ENCODE results near the gene ANKEF1.
"Not testable (repeated sequence)": the region's sequence is repeated elsewhere in the genome, so short reads cannot be mapped to it uniquely, and the experiment has no call there.

The ANKEF1 gene

GRCh38 chr20:10031451-10032215 is 3.2 kb upstream of the ANKEF1 start:
- DNase-seq (ENCODE audit: extremely low read depth in 1 of 2, low read depth in 1 of 2) = not testable (repeated sequence)

DNA sequence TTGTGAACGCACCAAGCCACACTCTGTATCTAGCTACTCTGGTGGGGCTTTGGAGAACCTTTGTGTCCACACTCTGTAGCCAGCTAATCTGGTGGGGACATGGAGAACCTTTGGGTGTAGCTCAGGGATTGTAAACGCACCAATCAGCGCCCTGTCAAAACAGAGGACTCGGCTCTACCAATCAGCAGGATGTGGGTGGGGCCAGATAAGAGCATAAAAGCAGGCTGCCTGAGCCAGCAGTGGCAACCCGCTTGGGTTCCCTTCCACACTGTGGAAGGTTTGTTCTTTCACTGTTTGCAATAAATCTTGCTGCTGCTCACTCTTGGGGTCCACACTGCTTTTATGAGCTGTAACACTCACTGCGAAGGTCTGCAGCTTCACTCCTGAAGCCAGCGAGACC is 2.5 kb upstream of the ANKEF1 start:
- not testable (repeated sequence) for DNase-seq (ENCODE audit: extremely low read depth in 1 of 2, low read depth in 1 of 2)

DNA sequence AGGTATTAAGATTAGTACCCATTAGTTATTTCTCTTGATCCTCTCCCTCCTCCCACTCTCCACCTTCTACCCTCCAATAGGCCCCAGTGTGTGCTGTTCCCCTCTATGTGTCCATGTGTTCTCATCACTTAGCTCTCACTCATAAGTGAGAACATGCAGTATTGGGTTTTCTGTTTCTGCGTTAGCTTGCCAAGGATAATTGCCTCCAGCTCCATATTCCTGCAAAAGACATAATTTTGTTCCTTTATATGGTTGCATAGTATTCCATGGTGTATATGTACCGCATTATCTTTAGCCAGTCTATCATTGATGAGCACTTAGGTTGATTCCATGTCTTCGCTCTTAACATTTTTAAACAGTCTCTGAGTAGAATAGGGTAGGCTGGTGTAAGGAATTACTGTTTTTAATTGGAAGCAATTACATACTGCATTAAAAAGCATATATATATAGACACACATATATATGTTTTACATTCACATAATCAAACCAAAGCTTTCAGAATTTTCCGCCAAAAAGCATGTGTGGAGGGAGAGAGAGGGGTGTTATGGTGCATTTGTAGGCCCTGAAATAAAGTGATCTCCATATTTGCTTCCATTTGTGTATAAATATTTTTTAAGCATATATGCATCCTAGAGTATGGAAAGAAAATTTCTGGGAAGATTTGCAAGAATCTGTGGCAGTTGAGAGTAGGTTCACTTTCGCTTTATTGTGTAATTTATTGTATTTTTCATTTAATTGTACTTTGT is 709 bp upstream of the ANKEF1 start:
- no peak for DNase-seq (ENCODE audit: extremely low read depth in 1 of 2, low read depth in 1 of 2)

DNA sequence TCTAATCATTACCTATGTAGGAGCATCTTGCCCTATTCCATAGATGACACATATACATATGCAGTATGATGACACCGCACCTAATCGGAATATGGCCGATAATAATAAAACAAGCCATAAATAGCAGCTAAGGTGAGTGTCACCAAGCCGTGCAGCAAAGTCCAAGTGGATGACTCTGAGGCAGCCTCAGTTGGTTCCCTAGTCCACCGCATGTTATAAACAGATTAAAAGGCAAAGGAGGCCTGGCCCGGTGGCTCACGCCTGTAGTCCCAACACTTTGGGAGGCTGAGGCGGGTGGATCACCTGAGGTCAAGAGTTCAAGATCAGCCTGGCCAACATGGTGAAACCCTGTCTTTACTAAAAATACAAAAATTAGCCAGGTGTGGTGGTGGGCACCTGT is 1.5 kb downstream of the ANKEF1 start:
- DNase-seq (ENCODE audit: extremely low read depth in 1 of 2, low read depth in 1 of 2) = not testable (repeated sequence)

DNA sequence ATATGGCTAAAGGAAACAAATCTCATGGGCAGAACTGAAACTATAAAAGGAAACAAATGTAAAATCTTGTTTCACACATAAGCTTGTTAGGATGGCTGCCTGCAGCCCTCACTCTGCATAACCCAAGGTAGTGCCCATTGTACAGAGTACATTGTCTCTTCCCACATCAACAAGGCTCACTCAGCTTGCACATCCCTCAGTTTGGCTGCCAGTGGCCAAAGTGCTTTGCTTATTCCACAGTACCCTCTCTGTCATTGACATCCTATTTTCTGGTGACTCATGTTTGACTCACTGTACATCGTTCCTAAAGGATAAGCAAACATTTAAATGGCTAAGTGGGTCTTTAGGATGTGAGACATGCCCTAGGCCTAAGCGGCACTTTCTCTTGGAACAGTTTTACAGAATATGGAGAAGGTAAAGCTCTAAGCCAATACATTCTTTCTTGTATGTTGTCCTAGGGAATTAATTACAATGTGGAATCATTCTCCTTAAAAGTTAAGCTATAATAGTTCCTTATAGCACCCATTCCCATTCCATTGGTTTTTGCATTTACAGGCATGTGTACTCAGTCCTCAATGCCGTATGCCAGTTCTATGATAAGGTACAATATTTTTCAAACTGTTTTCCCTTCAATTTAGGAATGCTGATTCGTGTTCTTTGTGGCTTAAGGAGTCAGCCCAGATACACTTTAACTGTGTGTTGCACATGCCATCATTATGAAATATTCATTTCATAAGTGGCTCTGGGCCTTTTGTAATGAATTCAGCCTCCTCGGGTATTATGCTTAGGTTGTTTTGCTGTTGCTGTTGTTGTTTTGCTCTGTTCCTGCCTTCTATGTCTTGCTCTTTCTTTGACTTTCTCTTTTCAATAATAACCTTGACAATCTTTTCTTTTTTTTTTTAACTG is 5.5 kb downstream of the ANKEF1 start:
- no peak for DNase-seq (ENCODE audit: extremely low read depth in 1 of 2, low read depth in 1 of 2)

DNA sequence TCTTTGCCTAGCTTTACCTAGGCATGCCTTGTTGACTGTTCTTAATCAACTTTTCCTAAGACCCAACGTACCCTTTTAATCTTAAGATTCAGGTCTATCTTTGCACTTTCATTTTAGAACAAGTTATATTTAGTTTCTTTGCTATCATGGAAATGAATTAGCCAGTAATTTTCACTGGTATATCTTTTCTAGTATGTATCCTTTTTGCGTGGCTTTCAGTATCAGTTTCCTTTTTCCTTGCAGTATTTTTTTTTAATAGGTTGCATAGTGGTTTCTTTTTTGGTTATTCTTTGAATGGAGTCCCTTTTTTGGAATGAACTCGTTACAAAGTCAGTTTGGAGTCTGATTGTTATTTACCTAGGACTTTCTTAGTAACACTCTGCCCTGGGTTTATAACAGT is 7.3 kb downstream of the ANKEF1 start:
- DNase-seq (ENCODE audit: extremely low read depth in 1 of 2, low read depth in 1 of 2) = no peak

GRCh38 chr20:10047427-10047826 is 12.6 kb downstream of the ANKEF1 start:
- no peak for DNase-seq (ENCODE audit: extremely low read depth in 1 of 2, low read depth in 1 of 2)

DNA sequence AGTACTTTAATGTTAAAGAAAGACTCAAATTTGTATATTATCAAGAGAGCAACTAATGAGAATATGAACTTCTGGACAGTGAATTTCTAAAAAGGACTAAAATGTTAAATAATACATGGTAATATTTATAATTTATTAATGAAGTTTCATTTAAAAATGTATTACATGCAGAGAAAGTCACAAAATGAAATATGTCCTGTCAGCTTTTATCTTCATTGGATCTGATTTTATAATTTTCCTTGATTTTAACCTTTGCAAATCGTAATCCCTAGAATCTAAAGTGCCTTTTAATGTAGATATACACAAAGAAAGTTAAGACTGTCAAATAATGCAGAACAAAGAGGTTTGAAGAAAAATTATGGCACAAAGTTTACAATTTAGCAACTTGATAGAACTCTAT is 16.4 kb downstream of the ANKEF1 start:
- no peak for DNase-seq (ENCODE audit: extremely low read depth in 1 of 2, low read depth in 1 of 2)

GRCh38 chr20:10059006-10059405 is 24.2 kb downstream of the ANKEF1 start:
- no peak for DNase-seq (ENCODE audit: extremely low read depth in 1 of 2, low read depth in 1 of 2)

- DNase-seq (ENCODE audit: extremely low read depth in 1 of 2, low read depth in 1 of 2) = no peak
These were observed 25.4 kb downstream of the ANKEF1 start for GRCh38 chr20:10060226-10060625.

DNA sequence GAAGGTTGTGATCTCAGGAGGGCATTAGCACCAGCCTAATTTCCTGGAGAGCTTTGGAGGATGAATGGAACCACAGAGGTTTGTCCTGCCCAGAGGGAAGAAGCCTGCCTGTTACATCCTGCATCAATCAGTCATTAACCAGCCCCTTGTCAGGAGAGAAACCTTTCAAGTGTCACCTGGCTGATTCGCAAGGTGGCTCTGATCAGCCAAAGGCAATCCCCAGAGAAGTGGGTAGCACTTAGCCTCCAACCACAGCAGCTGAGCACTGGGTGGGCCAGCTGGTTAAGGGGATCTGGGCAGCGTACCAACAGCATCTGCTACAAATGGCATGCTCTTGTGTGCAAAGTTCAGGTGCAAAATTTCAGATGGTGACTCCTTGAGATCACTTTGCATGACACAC is 26.9 kb downstream of the ANKEF1 start:
- DNase-seq (ENCODE audit: extremely low read depth in 1 of 2, low read depth in 1 of 2) = no peak

GRCh38 chr20:10063482-10063881 is 28.7 kb downstream of the ANKEF1 start:
- DNase-seq (ENCODE audit: extremely low read depth in 1 of 2, low read depth in 1 of 2) = no peak

- no peak for DNase-seq (ENCODE audit: extremely low read depth in 1 of 2, low read depth in 1 of 2)
These were observed 29.8 kb downstream of the ANKEF1 start for GRCh38 chr20:10064611-10065010.

DNA sequence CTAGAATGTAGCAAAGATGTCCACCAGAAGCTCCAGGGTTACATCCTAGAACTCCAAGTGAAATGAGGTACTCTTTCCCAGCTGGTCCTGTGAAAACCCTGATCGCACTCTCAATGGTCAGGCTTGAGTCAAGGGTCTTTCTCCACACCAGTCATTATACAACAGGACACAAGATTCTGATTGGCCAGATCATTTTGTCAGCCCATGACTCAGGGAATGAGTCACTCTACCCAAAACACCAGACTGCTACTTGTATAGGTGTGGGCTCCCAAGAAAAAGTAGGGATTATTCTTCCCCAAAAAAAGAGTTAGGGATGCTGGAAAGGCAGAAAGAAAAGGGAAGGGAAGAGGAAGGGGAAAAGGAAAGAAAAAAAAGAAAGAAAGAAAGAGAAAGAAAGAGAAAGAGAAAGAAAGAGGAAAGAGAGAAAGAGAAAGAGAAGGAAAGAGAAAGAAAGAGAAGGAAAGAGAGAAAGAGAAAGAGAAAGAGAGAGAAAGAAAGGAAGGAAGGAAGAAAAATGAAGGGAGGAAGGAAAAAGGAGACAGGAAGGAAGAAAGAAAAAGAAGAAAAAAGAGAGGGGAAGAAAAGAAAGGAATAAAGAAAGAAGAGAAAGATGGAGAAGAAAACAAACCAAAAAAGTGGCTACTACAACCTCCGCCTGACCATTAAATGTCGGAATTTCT is 30.5 kb downstream of the ANKEF1 start:
- DNase-seq (ENCODE audit: extremely low read depth in 1 of 2, low read depth in 1 of 2) = no peak

DNA sequence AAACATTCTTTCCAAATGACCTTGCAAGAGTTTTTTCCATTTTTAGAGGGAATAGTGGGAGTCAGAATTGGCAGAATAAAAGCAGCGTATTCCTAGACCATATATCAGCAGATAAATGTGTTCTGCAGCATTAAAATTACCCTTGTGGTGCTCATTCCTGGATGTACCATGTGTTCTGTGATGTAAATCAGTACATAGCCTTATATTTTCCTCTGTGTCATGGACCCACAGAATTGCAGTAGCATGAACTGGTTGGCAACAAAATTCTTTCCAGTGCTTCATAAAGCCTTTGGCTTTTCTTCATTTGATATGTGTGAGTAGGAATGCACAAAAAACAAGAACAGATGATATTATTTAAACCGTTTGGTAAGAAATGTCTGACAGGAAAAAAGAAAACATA is 32.5 kb downstream of the ANKEF1 start:
- no peak for DNase-seq (ENCODE audit: extremely low read depth in 1 of 2, low read depth in 1 of 2)

GRCh38 chr20:10074513-10074912 is 39.7 kb downstream of the ANKEF1 start:
- no peak for DNase-seq (ENCODE audit: extremely low read depth in 1 of 2, low read depth in 1 of 2)

DNA sequence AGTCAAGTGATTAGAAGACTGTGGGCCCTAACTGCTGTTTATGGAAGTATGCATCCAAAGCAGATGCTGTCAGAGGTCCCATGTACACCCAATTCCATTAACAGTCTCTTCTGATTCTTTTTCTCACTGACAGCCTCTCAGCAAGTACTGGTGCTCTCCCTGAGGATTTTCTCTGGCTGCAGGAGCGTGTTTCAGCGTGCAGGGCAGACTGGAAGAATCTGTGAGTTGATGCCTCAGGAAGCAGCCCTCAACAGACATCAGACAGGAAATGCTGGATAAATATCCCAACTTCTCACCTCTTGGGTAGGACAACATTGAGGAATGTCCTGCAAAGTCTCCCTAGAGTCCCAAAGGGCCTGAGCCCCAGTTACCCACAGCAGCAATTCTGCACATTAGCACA is 40.8 kb downstream of the ANKEF1 start:
- no peak for DNase-seq (ENCODE audit: extremely low read depth in 1 of 2, low read depth in 1 of 2)

GRCh38 chr20:10076126-10077080 is 41.6 kb downstream of the ANKEF1 start:
- DNase-seq (ENCODE audit: extremely low read depth in 1 of 2, low read depth in 1 of 2) = no peak

DNA sequence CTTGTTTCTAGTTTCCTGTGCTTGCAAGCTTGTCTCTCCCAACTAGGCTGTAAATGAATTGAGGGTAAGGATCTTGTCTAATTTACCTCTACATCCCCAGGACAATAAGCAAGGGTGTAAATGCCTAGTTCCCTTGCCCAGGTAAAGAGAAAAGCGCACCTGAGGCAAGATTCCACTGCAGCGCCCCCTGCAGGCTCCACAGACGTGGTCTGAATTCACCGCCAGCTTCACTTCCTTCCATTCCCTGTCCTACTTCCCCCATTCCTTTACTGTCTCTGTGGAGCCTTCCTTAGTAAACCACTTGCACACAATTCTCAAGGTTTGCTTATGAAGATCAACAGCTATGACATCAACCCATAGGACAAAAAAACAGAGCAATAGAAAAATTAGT is 42.3 kb downstream of the ANKEF1 start:
- no peak for DNase-seq (ENCODE audit: extremely low read depth in 1 of 2, low read depth in 1 of 2)

DNA sequence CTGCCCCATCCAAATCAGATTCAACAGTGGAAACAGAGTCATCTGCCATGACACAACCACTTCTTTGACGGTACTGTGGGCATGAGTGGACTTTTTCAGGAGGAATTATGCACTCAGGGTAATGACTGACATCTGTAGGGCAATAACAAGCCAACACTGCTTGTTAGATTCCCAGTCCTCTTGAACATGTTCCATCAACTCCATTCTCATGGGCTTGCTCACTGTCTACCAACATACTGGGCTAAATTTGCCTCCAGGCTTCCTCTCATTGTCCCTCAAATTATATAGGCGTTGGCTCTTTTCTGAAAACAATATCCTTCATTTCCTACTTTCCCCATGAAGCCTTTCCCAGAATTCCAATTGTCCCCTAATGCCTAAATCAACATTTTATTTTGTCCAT is 43.1 kb downstream of the ANKEF1 start:
- no peak for DNase-seq (ENCODE audit: extremely low read depth in 1 of 2, low read depth in 1 of 2)
